ENCODE measurements around the gene COQ10A. TPM values are rescaled to one million over a fixed set of nuclear protein-coding genes. Genes with fewer than 3 reads are reported as not detected.
A peak's percentile ranks its signal among the peaks of the same experiment; 100 is the strongest.

Gene COQ10A
- total and polyA plus RNA-seq, 2 donors (not counting 1 experiment from before 2014, with no cell fraction given) = 9.1 to 14.2 TPM

DNA sequence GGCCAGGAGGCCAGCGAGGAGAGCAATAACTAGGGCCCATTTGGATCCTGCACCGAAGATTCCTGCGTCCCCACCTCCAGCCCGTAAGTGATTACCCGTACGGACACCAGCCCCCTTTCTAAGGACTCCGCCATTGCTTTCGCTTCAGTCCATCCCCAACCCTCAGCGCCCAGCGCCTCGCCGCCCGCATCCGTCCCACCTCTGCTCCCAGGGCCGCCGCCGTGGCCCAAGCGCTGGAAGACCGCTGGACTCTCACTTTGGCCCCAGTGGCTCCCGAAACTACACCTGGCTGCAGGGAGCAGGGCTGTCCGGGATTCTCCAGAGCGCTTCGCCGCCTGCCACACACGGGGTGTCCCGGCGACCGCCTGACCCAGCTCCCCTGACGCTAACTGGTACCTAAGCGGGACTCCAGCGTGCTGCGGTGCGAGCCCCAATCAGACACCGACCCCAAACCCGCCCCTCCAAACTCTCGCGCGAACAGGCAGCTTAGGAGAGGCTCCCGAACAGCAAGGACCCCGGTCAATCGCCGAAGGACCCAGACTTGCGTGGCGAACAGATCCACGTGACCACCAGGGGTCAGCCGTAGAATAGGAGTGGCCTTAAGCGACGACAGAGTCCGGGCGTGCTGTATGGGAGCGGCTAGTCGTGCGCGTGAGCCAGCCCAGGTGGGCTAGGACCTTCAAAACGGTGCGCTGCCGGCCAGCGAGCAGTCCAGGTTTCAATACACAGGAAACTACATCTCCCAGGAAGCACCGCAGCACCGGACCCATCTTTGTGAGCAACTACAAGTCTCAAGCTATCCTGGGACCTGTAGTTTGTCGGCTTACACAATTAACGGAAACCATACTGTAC, 49.1 kb downstream of the COQ10A start, which contains the start of gene CNPY2:
Gene CNPY2 (minus strand): TSS at position 367 of the 852 bp plus-strand sequence. CDS start 771 bp downstream, outside the sequence.
- H3K27me3 ChIP-seq (ENCODE audit: control insufficient read depth, insufficient read depth, low read length) = no peaks in the 10 kb centered on the region
- H3K36me3 ChIP-seq (ENCODE audit: control insufficient read depth, insufficient read depth, low read length) = peaks cover 4% of the 10 kb centered on the region
- peaks cover 4% of the 10 kb centered on the region for H3K4me1 ChIP-seq (ENCODE audit: control insufficient read depth, extremely low read depth, insufficient read depth, low read length)
- peak within 1 kb of the TSS; percentile 71 for H3K27ac ChIP-seq (ENCODE audit: insufficient read depth, low read length)
- TF ChIP-seq, protein P1, sequence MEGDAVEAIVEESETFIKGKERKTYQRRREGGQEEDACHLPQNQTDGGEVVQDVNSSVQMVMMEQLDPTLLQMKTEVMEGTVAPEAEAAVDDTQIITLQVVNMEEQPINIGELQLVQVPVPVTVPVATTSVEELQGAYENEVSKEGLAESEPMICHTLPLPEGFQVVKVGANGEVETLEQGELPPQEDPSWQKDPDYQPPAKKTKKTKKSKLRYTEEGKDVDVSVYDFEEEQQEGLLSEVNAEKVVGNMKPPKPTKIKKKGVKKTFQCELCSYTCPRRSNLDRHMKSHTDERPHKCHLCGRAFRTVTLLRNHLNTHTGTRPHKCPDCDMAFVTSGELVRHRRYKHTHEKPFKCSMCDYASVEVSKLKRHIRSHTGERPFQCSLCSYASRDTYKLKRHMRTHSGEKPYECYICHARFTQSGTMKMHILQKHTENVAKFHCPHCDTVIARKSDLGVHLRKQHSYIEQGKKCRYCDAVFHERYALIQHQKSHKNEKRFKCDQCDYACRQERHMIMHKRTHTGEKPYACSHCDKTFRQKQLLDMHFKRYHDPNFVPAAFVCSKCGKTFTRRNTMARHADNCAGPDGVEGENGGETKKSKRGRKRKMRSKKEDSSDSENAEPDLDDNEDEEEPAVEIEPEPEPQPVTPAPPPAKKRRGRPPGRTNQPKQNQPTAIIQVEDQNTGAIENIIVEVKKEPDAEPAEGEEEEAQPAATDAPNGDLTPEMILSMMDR (conservative IDR thresholded peaks at IDR 0.05 in 1 of 2, IDR thresholded peaks at IDR 0.05 in 1 of 2; ENCODE audit: low read depth in 1 of 2, low read length in 2 of 2) = no peak
- TF ChIP-seq EZH2 (IDR thresholded peaks at IDR 0.05; ENCODE audit: low read length, missing control alignments) = no peak
- DNase-seq (ENCODE audit: low read depth in 2 of 2) = peak; percentile 97 to 98
- H3K4me3 ChIP-seq (replicated peaks in 1 of 4; ENCODE audit: control extremely low read depth in 1 of 4, insufficient read depth in 1 of 4, low read depth in 3 of 4, low read length in 4 of 4) = peak within 1 kb of the TSS; percentile 89 to 98 (median 96)
- peak within 1 kb of the TSS; percentile 93 for H3K9ac ChIP-seq (ENCODE audit: insufficient read depth, low read length)
- H3K9me3 ChIP-seq (ENCODE audit: control insufficient read depth, insufficient read depth, low read depth, low read length) = no peaks in the 10 kb centered on the region
- no peaks in the 10 kb centered on the region for H4K20me1 ChIP-seq (ENCODE audit: control insufficient read depth, extremely low read depth, insufficient read depth, low read length)
- peaks cover 17% of the 10 kb centered on the region for H3K79me2 ChIP-seq (ENCODE audit: control insufficient read depth, insufficient read depth, low read length)
- H2AFZ ChIP-seq (ENCODE audit: low read length) = peak within 1 kb of the TSS; percentile 63
- H3K4me2 ChIP-seq (ENCODE audit: extremely low read depth, insufficient read depth, low read length) = peak within 1 kb of the TSS; percentile 97

DNA sequence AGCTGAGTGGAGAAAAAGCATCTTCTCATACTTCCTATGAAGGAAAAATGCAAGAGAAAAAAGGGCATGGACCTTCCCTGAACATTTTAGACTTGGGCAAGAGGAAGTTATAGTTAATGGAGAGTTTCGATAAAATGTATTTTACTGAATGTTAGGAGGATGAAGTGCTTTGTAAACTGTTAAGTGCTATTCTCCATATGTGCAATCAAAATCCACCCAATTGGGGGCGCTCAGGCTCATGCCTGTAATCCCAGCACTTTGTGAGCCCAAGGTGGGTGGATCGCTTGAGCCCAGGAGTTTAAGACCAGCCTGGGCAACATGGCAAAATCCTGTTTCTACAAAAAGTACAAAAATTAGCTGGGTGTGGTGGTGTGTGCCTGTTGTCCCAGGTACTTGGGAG, 50.9 kb downstream of the COQ10A start:
- Histone ChIP-seq H2AFZ (ENCODE audit: low read length) (no peak overlapping the region), H3K27ac (ENCODE audit: insufficient read depth, low read length) (no peak overlapping the region), H4K20me1 (ENCODE audit: control insufficient read depth, extremely low read depth, insufficient read depth, low read length) (no peaks in the 10 kb centered on the region), H3K79me2 (ENCODE audit: control insufficient read depth, insufficient read depth, low read length) (peaks cover 17% of the 10 kb centered on the region), H3K4me1 (ENCODE audit: control insufficient read depth, extremely low read depth, insufficient read depth, low read length) (peaks cover 6% of the 10 kb centered on the region), H3K27me3 (ENCODE audit: control insufficient read depth, insufficient read depth, low read length) (no peaks in the 10 kb centered on the region), H3K4me2 (ENCODE audit: extremely low read depth, insufficient read depth, low read length) (no peak overlapping the region), H3K36me3 (ENCODE audit: control insufficient read depth, insufficient read depth, low read length) (peaks cover 5% of the 10 kb centered on the region), H3K4me3 (replicated peaks in 1 of 4; ENCODE audit: control extremely low read depth in 1 of 4, insufficient read depth in 1 of 4, low read depth in 3 of 4, low read length in 4 of 4) (no peak overlapping the region), H3K9me3 (ENCODE audit: control insufficient read depth, insufficient read depth, low read depth, low read length) (no peaks in the 10 kb centered on the region), H3K9ac (ENCODE audit: insufficient read depth, low read length) (no peak overlapping the region)
- DNase-seq (ENCODE audit: low read depth in 2 of 2) = no peak
- TF ChIP-seq, protein P1 (conservative IDR thresholded peaks at IDR 0.05 in 1 of 2, IDR thresholded peaks at IDR 0.05 in 1 of 2; ENCODE audit: low read depth in 1 of 2, low read length in 2 of 2) = no peak
- TF ChIP-seq EZH2 (IDR thresholded peaks at IDR 0.05; ENCODE audit: low read length, missing control alignments) = no peak

Other genes starting within 250 kb of the COQ10A start
- gene IKZF4, start 245.9 kb upstream of the COQ10A start, total RNA-seq = 0.51 and 2.0 TPM in 2 replicates
- 3.2 and 3.7 TPM in 2 replicates for gene IKZF4, start 245.9 kb upstream of the COQ10A start, polyA plus RNA-seq
- 86.2 and 125 TPM in 2 replicates for gene RPS26, start 225.0 kb upstream of the COQ10A start, total RNA-seq
- gene RPS26, start 225.0 kb upstream of the COQ10A start, polyA plus RNA-seq = 739 and 1,779 TPM in 2 replicates
- gene ERBB3, start 186.8 kb upstream of the COQ10A start, total RNA-seq = 0.66 and 1.3 TPM in 2 replicates
- 0.59 and 0.92 TPM in 2 replicates for gene ERBB3, start 186.8 kb upstream of the COQ10A start, polyA plus RNA-seq
- gene PA2G4, start 162.4 kb upstream of the COQ10A start, total RNA-seq = 92.2 and 93.5 TPM in 2 replicates
- 202 and 342 TPM in 2 replicates for gene PA2G4, start 162.4 kb upstream of the COQ10A start, polyA plus RNA-seq
- gene RPL41, start 150.3 kb upstream of the COQ10A start, total RNA-seq = 2,664 and 4,175 TPM in 2 replicates
- 6,961 and 9,604 TPM in 2 replicates for gene RPL41, start 150.3 kb upstream of the COQ10A start, polyA plus RNA-seq
- 5.6 and 7.2 TPM in 2 replicates for gene ZC3H10, start 148.7 kb upstream of the COQ10A start, total RNA-seq
- 1.8 and 1.9 TPM in 2 replicates for gene ZC3H10, start 148.7 kb upstream of the COQ10A start, polyA plus RNA-seq
- 261 and 446 TPM in 2 replicates for gene ESYT1, start 138.7 kb upstream of the COQ10A start, total RNA-seq
- 182 and 260 TPM in 2 replicates for gene ESYT1, start 138.7 kb upstream of the COQ10A start, polyA plus RNA-seq
- 71.7 and 98.6 TPM in 2 replicates for gene MYL6B, start 114.4 kb upstream of the COQ10A start, total RNA-seq
- 87.7 and 99.1 TPM in 2 replicates for gene MYL6B, start 114.4 kb upstream of the COQ10A start, polyA plus RNA-seq
- 1,163 and 1,517 TPM in 2 replicates for gene MYL6, start 108.6 kb upstream of the COQ10A start, total RNA-seq
- 6,238 and 7,941 TPM in 2 replicates for gene MYL6, start 108.6 kb upstream of the COQ10A start, polyA plus RNA-seq
- 55.5 and 70.8 TPM in 2 replicates for gene SMARCC2, start 77.5 kb upstream of the COQ10A start, total RNA-seq
- 60.2 and 69.6 TPM in 2 replicates for gene SMARCC2, start 77.5 kb upstream of the COQ10A start, polyA plus RNA-seq
- 120 and 199 TPM in 2 replicates for gene RNF41, start 45.0 kb upstream of the COQ10A start, total RNA-seq
- gene RNF41, start 45.0 kb upstream of the COQ10A start, polyA plus RNA-seq = 88.4 and 99.7 TPM in 2 replicates
- gene NABP2, start 42.6 kb upstream of the COQ10A start, total RNA-seq = 25.9 and 29.2 TPM in 2 replicates
- 39.7 and 65.5 TPM in 2 replicates for gene NABP2, start 42.6 kb upstream of the COQ10A start, polyA plus RNA-seq
- gene SLC39A5, start 36.9 kb upstream of the COQ10A start, total RNA-seq = not detected in 2 replicates
- gene SLC39A5, start 36.9 kb upstream of the COQ10A start, polyA plus RNA-seq = not detected in 2 replicates
- 9.0 and 14.9 TPM in 2 replicates for gene ANKRD52, start 8.6 kb upstream of the COQ10A start, total RNA-seq
- gene ANKRD52, start 8.6 kb upstream of the COQ10A start, polyA plus RNA-seq = 12.2 and 15.8 TPM in 2 replicates
- gene CS, start 33.4 kb downstream of the COQ10A start, total RNA-seq = 70.4 and 117 TPM in 2 replicates
- 170 and 228 TPM in 2 replicates for gene CS, start 33.4 kb downstream of the COQ10A start, polyA plus RNA-seq
- 47.3 and 48.2 TPM in 2 replicates for gene CNPY2, start 49.0 kb downstream of the COQ10A start, total RNA-seq
- 124 and 142 TPM in 2 replicates for gene CNPY2, start 49.0 kb downstream of the COQ10A start, polyA plus RNA-seq
- gene PAN2, start 67.1 kb downstream of the COQ10A start, total RNA-seq = 18.5 and 25.9 TPM in 2 replicates
- 11.4 and 17.3 TPM in 2 replicates for gene PAN2, start 67.1 kb downstream of the COQ10A start, polyA plus RNA-seq
- 0.17 TPM in 1 of 2 replicates, not detected in the other for gene IL23A, start 71.9 kb downstream of the COQ10A start, total RNA-seq
- 0.12 TPM in 1 of 2 replicates, not detected in the other for gene IL23A, start 71.9 kb downstream of the COQ10A start, polyA plus RNA-seq
- gene STAT2, start 93.2 kb downstream of the COQ10A start, total RNA-seq = 284 and 368 TPM in 2 replicates
- gene STAT2, start 93.2 kb downstream of the COQ10A start, polyA plus RNA-seq = 112 and 148 TPM in 2 replicates
- not detected in 2 replicates for gene APOF, start 95.9 kb downstream of the COQ10A start, total RNA-seq
- not detected in 2 replicates for gene APOF, start 95.9 kb downstream of the COQ10A start, polyA plus RNA-seq
- gene TIMELESS, start 182.5 kb downstream of the COQ10A start, total RNA-seq = 3.6 and 5.9 TPM in 2 replicates
- 1.2 and 3.8 TPM in 2 replicates for gene TIMELESS, start 182.5 kb downstream of the COQ10A start, polyA plus RNA-seq
- not detected in 2 replicates for gene MIP, start 187.7 kb downstream of the COQ10A start, total RNA-seq
- not detected in 2 replicates for gene MIP, start 187.7 kb downstream of the COQ10A start, polyA plus RNA-seq
- 1.0 and 1.7 TPM in 2 replicates for gene SPRYD4, start 201.6 kb downstream of the COQ10A start, total RNA-seq
- 2.1 and 3.0 TPM in 2 replicates for gene SPRYD4, start 201.6 kb downstream of the COQ10A start, polyA plus RNA-seq
- under 0.01 and 0.17 TPM in 2 replicates for gene GLS2, start 221.2 kb downstream of the COQ10A start, total RNA-seq
- 0.03 and 0.08 TPM in 2 replicates for gene GLS2, start 221.2 kb downstream of the COQ10A start, polyA plus RNA-seq